Right lobe of liver (tissue), 6 donors: ENCODE results near the gene KXD1. TPM values are rescaled to one million over a fixed set of nuclear protein-coding genes. Genes with fewer than 3 reads are reported as not detected.

ENCODE experiments used
- ATAC-seq, 4 donors: fragments of 200-7000 bp; cut with Tn5 transposase; one replicate each; pipeline ENCODE4 v1.9.1; 2020; ENCODE audit warnings: mild to moderate bottlenecking in 4 of 4, moderate library complexity in 4 of 4
- DNase-seq, 3 donors: peaks; one replicate each; pipeline ENCODE4 v3.0.0-alpha.2; 2020
- H3K27ac ChIP-seq, 3 donors: fragments of 200-600 bp; one replicate each; pipeline ENCODE4 v1.8.0; 2022
- H3K27me3 ChIP-seq, 2 donors: fragments of 200-600 bp; one replicate each; pipeline ENCODE4 v1.8.0; 2022
- H3K36me3 ChIP-seq, 4 donors: fragments of 200-600 bp; sonication (generic) in 1 of 4; one replicate each; pipeline versions ENCODE4 v1.5.1 to v1.8.0; 2017 to 2022; ENCODE audit warnings: control low read depth in 1 of 4
- H3K4me1 ChIP-seq, 4 donors: fragments of 200-600 bp; sonication (generic) in 1 of 4; one replicate each; pipeline versions ENCODE4 v1.5.1 to v1.8.0; 2017 to 2022; ENCODE audit warnings: control low read depth in 1 of 4
- H3K4me3 ChIP-seq, 3 donors: fragments of 200-600 bp; one replicate each; pipeline ENCODE4 v1.8.0; 2022
- H3K9me3 ChIP-seq, 4 donors: fragments of 200-600 bp; sonication (generic) in 1 of 4; one replicate each; pipeline versions ENCODE4 v1.5.1 to v1.8.0; 2017 to 2022; ENCODE audit warnings: control low read depth in 1 of 4
- POLR2A ChIP-seq: fragments of 450-650 bp; IDR thresholded peaks from one replicate; pipeline ENCODE4 v1.6.1; 2017; ENCODE audit warnings: antibody characterized with exemption, mild to moderate bottlenecking
- WGBS: methylation state at CpG from one replicate; pipeline ENCODE4 v1.1.6; 2018; ENCODE audit warnings: low coverage, low lambda C conversion rate; ENCODE audit not compliant: insufficient coverage; ENCODE audit errors: missing lambda C conversion rate; 5-methylcytosine and 5-hydroxymethylcytosine counted together
- intact Hi-C, 2 donors: fragments of 100-400 bp; cut with DNase I; formaldehyde crosslinking; loops; one replicate each; pipeline versions ENCODE4 v1.11.2 to v1.14.1; 2022
- total RNA-seq, 6 experiments: library from RNA; depleted of rRNA in 2 of 6; stranded (reverse); fragments of >200 nt in 2 of 6; fragmentation: NEBNext Ultra II Directional in 3 of 6; extraction: Animal tissue kit (Norgen Biotek cat#: 25700) in 3 of 6; gene quantifications; one replicate each; pipeline versions ENCODE4 v1.1.0 to v1.2.4, GENCODE V29; 2016 to 2023
- TF ChIP-seq, protein P1 (sequence below), 4 donors: fragments of 200-600 bp in 3 of 4; fragments of 450-650 bp in 1 of 4; IDR thresholded peaks; one replicate each; pipeline versions ENCODE4 v1.5.1 to v1.8.0; 2016 to 2022; ENCODE audit warnings: antibody characterized with exemption in 4 of 4, mild to moderate bottlenecking in 2 of 4
- donor health status: DM: no; HTN: yes; CAD: no.
- donor health status: DM: no; HTN: no; CAD: no.
- donor health status: DM: no; HTN: no; CAD: no.
- donor health status: DM: no; HTN: yes; CAD: no.
- donor health status: DM: no; HTN: yes; CAD: no.

The KXD1 gene
- total RNA-seq, 6 experiments from 2014 or later, result 30.2 to 93.0 (median 36.1) TPM

DNA sequence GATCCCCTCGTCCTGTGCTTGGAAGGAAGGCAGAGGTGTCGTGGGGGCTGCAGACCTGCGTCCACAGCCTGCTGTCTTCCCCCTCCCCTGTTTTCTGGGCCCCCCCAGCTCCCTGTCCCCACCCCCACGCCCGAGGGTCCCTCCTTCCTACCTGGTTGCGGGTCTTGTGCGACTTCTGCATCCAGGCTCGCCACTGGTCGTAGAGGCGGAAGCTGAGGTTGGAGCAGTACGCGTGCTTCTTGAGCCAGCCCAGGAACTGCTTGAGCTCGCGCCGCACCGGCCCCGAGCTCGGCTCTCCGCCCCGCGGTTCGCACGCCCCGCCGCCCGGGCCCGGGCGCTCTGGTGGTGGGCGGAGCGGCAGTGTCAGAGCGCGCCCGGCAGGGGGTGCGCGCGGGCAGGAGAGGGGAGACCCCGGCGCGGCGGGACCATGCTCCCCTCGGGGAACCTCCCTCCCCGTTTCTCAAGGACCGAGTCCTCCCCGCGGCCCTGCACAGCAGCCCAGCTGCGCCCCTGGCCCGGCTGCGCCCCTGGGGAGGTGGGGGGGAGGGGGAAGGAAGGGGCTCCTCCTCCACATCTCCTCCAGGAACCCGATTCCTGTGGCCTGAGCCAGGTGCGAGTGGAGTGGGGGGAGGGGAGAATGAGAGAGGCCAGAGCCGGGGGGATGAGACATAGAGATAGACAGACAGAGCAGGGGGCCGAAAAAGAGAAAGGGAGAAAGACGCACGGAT is 36.6 kb downstream of the KXD1 start:
- H3K9me3 ChIP-seq, result no peaks in the 10 kb centered on the region
- intact Hi-C loops, result loop anchor here in 1 of 2 donors (5.0 kb wide), 1 partner anchor 253 kb away; no protein-coding TSS in a partner anchor
- H3K27me3 ChIP-seq, result no peaks in the 10 kb centered on the region
- H3K4me3 ChIP-seq, result peak overlapping the region in 1 of 3 donors; percentile 15
- no peak for TF ChIP-seq POLR2A
- TF ChIP-seq, protein P1, sequence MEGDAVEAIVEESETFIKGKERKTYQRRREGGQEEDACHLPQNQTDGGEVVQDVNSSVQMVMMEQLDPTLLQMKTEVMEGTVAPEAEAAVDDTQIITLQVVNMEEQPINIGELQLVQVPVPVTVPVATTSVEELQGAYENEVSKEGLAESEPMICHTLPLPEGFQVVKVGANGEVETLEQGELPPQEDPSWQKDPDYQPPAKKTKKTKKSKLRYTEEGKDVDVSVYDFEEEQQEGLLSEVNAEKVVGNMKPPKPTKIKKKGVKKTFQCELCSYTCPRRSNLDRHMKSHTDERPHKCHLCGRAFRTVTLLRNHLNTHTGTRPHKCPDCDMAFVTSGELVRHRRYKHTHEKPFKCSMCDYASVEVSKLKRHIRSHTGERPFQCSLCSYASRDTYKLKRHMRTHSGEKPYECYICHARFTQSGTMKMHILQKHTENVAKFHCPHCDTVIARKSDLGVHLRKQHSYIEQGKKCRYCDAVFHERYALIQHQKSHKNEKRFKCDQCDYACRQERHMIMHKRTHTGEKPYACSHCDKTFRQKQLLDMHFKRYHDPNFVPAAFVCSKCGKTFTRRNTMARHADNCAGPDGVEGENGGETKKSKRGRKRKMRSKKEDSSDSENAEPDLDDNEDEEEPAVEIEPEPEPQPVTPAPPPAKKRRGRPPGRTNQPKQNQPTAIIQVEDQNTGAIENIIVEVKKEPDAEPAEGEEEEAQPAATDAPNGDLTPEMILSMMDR (IDR thresholded peaks at IDR 0.05), result peak; percentile 72 to 84 (median 80)
- H3K4me1 ChIP-seq, result peaks cover 0 to 22% (median 9%) of the 10 kb centered on the region in 4 donors
- no peak overlapping the region for H3K27ac ChIP-seq
- peak in 2 of 3 donors; percentile 65 to 69 for DNase-seq
- under 1% methylated on average over 13 of the region's 54 CpGs for WGBS
- peaks cover 0 to 9% (median 2%) of the 10 kb centered on the region in 4 donors for H3K36me3 ChIP-seq
- ATAC-seq, result peak; percentile 73 to 80 (median 76)

DNA sequence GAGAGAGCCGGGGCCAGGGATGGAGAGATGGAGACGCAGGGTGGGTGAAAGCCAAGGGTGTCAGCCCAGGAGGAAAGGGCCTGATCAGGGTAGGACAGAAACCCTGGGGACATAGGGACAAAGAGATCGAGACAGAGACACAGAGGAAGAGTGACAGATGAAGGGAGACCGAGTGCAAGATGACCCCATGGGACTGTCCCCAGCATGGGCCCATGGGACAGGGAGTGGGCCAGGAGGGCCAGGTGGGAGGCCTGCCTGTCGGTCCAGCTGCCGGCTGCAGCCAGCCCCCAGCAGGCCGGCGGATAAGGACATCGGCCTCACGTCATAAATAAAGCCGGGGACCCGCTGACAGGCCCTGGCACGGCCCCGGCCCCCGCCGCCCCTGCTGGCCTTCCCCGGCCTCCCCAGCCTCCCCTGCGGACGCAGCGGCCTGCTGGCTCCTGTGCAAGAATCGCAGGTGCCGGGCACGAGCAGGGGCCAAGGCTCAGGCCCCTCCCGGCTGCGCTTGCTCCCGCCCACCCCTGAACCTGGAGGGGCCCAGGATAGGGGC is 37.2 kb downstream of the KXD1 start:
- DNase-seq, result no peak

DNA sequence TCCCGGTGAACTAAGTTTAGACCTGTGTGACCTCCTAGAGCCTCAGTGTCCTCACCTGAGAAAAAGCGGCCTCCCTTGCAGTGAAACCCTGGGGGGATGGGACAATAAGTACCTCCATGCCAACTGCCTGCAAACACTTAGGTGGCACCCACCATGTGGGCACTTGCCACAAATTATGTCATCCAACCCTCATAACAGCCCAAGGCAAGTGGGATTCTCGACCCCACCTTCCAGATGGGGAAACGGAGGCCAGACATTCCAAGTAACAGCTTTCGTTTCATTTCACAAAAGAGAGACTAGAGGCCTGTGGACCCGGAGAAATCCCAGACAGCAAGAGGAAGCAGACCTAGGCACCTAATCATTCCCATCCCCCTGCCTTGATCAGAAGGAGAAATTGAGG is 37.8 kb downstream of the KXD1 start:
- Histone ChIP-seq H3K9me3 (no peaks in the 10 kb centered on the region), H3K4me3 (no peak overlapping the region), H3K4me1 (peaks cover 0 to 15% (median 5%) of the 10 kb centered on the region in 4 donors), H3K27me3 (no peaks in the 10 kb centered on the region), H3K36me3 (peaks cover 0 to 9% (median 2%) of the 10 kb centered on the region in 4 donors), H3K27ac (no peak overlapping the region)
- intact Hi-C loops, result no loop called here
- ATAC-seq (no peak), DNase-seq (no peak)
- WGBS, result 67% methylated on average over 3 of the region's 6 CpGs
- TF ChIP-seq, protein P1 (IDR thresholded peaks at IDR 0.05), result no peak
- TF ChIP-seq POLR2A, result no peak

More for the DNA sequence above, 37.2 kb downstream of the KXD1 start:
- H3K9me3 ChIP-seq, result no peaks in the 10 kb centered on the region
- no peak for TF ChIP-seq POLR2A
- TF ChIP-seq, protein P1 (IDR thresholded peaks at IDR 0.05), result no peak
- no peak overlapping the region for H3K27ac ChIP-seq
- peaks cover 0 to 16% (median 6%) of the 10 kb centered on the region in 4 donors for H3K4me1 ChIP-seq
- no peak overlapping the region for H3K4me3 ChIP-seq
- H3K36me3 ChIP-seq, result peaks cover 0 to 9% (median 2%) of the 10 kb centered on the region in 4 donors
- intact Hi-C loops, result loop anchor here in 1 of 2 donors (5.0 kb wide), 1 partner anchor 252 kb away; no protein-coding TSS in a partner anchor
- ATAC-seq, result no peak
- WGBS, result 9% methylated on average over 7 of the region's 26 CpGs
- no peaks in the 10 kb centered on the region for H3K27me3 ChIP-seq

DNA sequence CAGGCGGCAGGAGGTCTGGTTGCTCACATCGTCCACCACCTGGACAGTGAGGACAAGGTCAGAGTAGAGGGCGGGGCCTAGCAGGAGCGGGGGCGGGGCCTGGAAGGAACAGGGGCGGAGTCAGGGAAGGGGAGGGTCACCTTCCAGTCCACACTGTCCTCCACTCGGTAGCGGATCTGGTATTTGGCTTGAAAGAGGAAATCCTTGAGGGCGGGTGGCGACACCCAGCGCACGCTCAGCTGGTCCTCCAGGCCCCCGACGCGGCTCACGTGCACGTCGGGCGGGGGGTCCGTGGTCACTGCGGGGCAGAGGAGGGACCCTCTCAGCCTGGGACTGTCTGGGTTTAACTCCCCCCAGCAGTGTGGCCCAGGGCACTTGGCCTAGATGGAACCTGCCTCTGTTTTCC is 39.1 kb downstream of the KXD1 start:
- intact Hi-C loops, result no loop called here
- no peak for TF ChIP-seq POLR2A
- TF ChIP-seq, protein P1 (IDR thresholded peaks at IDR 0.05), result no peak
- H3K9me3 ChIP-seq, result no peaks in the 10 kb centered on the region
- H3K36me3 ChIP-seq, result no peaks in the 10 kb centered on the region
- DNase-seq (peak in 2 of 3 donors; percentile 73 to 77), ATAC-seq (peak; percentile 78 to 87 (median 82))
- peaks cover 0 to 15% (median 5%) of the 10 kb centered on the region in 4 donors for H3K4me1 ChIP-seq
- no peaks in the 10 kb centered on the region for H3K27me3 ChIP-seq
- H3K27ac ChIP-seq, result no peak overlapping the region
- no peak overlapping the region for H3K4me3 ChIP-seq
- 4% methylated on average over 5 of the region's 21 CpGs for WGBS
